K562 (cell line): ENCODE data around the gene CC2D1A. TPM values are rescaled to one million over a fixed set of nuclear protein-coding genes. Genes with fewer than 3 reads are reported as not detected.

Experiments used
- ARNT ChIP-seq, 2 experiments: fragments of 450-650 bp; IDR thresholded peaks; 2 replicates each; pipeline ENCODE4 v1.6.1; 2016; ENCODE audit warnings: mild to moderate bottlenecking in 1 of 2
- ATF4 ChIP-seq: fragments of 450-650 bp; formaldehyde crosslinking; IDR thresholded peaks from 2 replicates; pipeline ENCODE4 v1.4.0; 2022; ENCODE audit warnings: mild to moderate bottlenecking, moderate library complexity
- CTCFL ChIP-seq: IDR thresholded peaks from 2 replicates; pipeline ENCODE4 v1.6.1; 2011; ENCODE audit warnings: borderline replicate concordance, low read depth, mild to moderate bottlenecking, moderate library complexity, low read length; ENCODE audit not compliant: insufficient read depth, poor library complexity, severe bottlenecking
- HDAC2 ChIP-seq: fragments of 450-650 bp; IDR thresholded peaks from 2 replicates; pipeline ENCODE4 v1.6.1; 2016; ENCODE audit warnings: mild to moderate bottlenecking
- L3MBTL2 ChIP-seq: fragments of 450-650 bp; IDR thresholded peaks from 2 replicates; pipeline ENCODE4 v1.6.1; 2016; ENCODE audit warnings: mild to moderate bottlenecking, moderate library complexity
- MYC ChIP-seq, 2 experiments: fragments of 250-450 bp in 1 of 2; sonication (Bioruptor Pico) in 1 of 2; IDR thresholded peaks; 2 replicates each; pipeline versions ENCODE4 v1.5.1 to v1.6.1; 2012 to 2021; ENCODE audit warnings: low read depth in 2 of 2, borderline replicate concordance in 1 of 2, improper control_type of control experiment in 1 of 2, low read length in 1 of 2, mild to moderate bottlenecking in 1 of 2, moderate library complexity in 1 of 2
- NCOA6 ChIP-seq: fragments of 450-650 bp; IDR thresholded peaks from 2 replicates; pipeline ENCODE4 v1.6.1; 2017; ENCODE audit warnings: mild to moderate bottlenecking
- SAFB2 ChIP-seq: fragments of 200-400 bp; formaldehyde crosslinking; IDR thresholded peaks from 2 replicates; pipeline ENCODE4 v1.6.1; 2018; ENCODE audit warnings: borderline replicate concordance, low read length, low read depth, moderate library complexity; ENCODE audit not compliant: severe bottlenecking
- SMARCA5 ChIP-seq: fragments of 450-650 bp; IDR thresholded peaks from 2 replicates; pipeline ENCODE4 v1.6.1; 2016
- SREBF2 ChIP-seq: sonication (generic); formaldehyde crosslinking; IDR thresholded peaks from 2 replicates; pipeline ENCODE4 v1.4.0; 2020; ENCODE audit warnings: mild to moderate bottlenecking, missing genetic modification reagents
- U2AF2 ChIP-seq: fragments of 200-400 bp; formaldehyde crosslinking; optimal IDR thresholded peaks from 2 replicates; pipeline ENCODE3; 2017; ENCODE audit warnings: low read depth, mild to moderate bottlenecking, low read length
- ZNF197 ChIP-seq: fragments of 200-800 bp; sonication (Bioruptor generic); IDR thresholded peaks from 2 replicates; pipeline ENCODE4 v1.6.1; 2016; ENCODE audit warnings: low read depth, missing genetic modification characterization, missing compliant biosample characterization
- ZNF274 ChIP-seq: IDR thresholded peaks from 2 replicates; pipeline ENCODE4 v1.6.1; 2011; ENCODE audit warnings: low read depth, mild to moderate bottlenecking, low read length, moderate library complexity, borderline replicate concordance
- polyA plus RNA-seq, 8 experiments: library from polyadenylated mRNA; depleted of rRNA in 4 of 8; stranded (reverse) in 5 of 8; unstranded in 3 of 8; fragments of >200 nt; fragmentation: Nextera tagmentation in 2 of 8; fragmentation: Illumina TruSeq in 1 of 8; extraction: Ambion mirVana in 2 of 8; extraction: Trizol in 1 of 8; gene quantifications; 2 replicates each; pipeline versions ENCODE4 v1.2.1 to v1.2.3, GENCODE V29; 2011 to 2014; ENCODE audit warnings: inconsistent platforms in 1 of 8, missing spikeins in 1 of 8
- total RNA-seq, 7 experiments: library from RNA; depleted of rRNA in 6 of 7; stranded (reverse); fragments of >200 nt in 6 of 7; fragmentation: Illumina TruSeq in 2 of 7; extraction: Trizol in 2 of 7; gene quantifications; 2 replicates each; pipeline versions ENCODE4 v1.2.1 to v1.2.3, GENCODE V29; 2011 to 2021; ENCODE audit warnings: low replicate concordance in 1 of 7

Gene CC2D1A
- total and polyA plus RNA-seq, 9 of the 15 experiments (the other 6 are each of a cell fraction or from before 2014, with no cell fraction given), result 0.32 to 31.0 (median 12.9) TPM

- TF ChIP-seq ATF4 (CRISPR knock-in tag), result no peak
- no peak for TF ChIP-seq CTCFL
- no peak for TF ChIP-seq NCOA6
- TF ChIP-seq ARNT (IDR thresholded peaks at IDR 0.05), result no peak
- no peak for TF ChIP-seq SMARCA5
- no peak for TF ChIP-seq SAFB2
- TF ChIP-seq HDAC2, result no peak
- TF ChIP-seq U2AF2, result no peak
- TF ChIP-seq ZNF197 (CRISPR knock-in tag), result no peak
- TF ChIP-seq L3MBTL2, result 0 out of 2 replicates have a peak, but pooled peaks have one; percentile 27
- no peak for TF ChIP-seq ZNF274
- no peak for TF ChIP-seq MYC (IDR thresholded peaks at IDR 0.05; ENCODE audit: low read depth, low read length)
- no peak for TF ChIP-seq MYC (CRISPR knock-in tag; IDR thresholded peaks at IDR 0.05; ENCODE audit: borderline replicate concordance, low read depth)
- no peak for TF ChIP-seq SREBF2
Measured at GRCh38 chr19:13887018-13887436, 19.0 kb upstream of the CC2D1A start (continued).
